HepG2 (cell line): ENCODE data around the gene ATP13A1. TPM values are rescaled to one million over a fixed set of nuclear protein-coding genes. Genes with fewer than 3 reads are reported as not detected.

ENCODE experiments used
- ARNTL ChIP-seq: sonication (generic); formaldehyde crosslinking; IDR thresholded peaks from 2 replicates; pipeline ENCODE4 v1.4.0; 2020; ENCODE audit warnings: mild to moderate bottlenecking, missing genetic modification reagents
- BCL3 ChIP-seq: sonication (generic); formaldehyde crosslinking; IDR thresholded peaks from 2 replicates; pipeline ENCODE4 v1.5.1; 2020; ENCODE audit warnings: mild to moderate bottlenecking, missing genetic modification reagents, moderate library complexity
- DNMT1 ChIP-seq: sonication (generic); formaldehyde crosslinking; IDR thresholded peaks from 2 replicates; pipeline ENCODE4 v1.5.1; 2020; ENCODE audit warnings: mild to moderate bottlenecking, missing genetic modification reagents
- DNMT3B ChIP-seq: conservative IDR thresholded peaks from 2 replicates; pipeline ENCODE4 v1.6.1; 2016; ENCODE audit warnings: missing biosample characterization, control low read depth
- ETV6 ChIP-seq: sonication (generic); formaldehyde crosslinking; conservative IDR thresholded peaks from 2 replicates; pipeline ENCODE4 v1.4.0; 2020; ENCODE audit warnings: missing genetic modification reagents
- GATA4 ChIP-seq: sonication (generic); IDR thresholded peaks from 2 replicates; pipeline ENCODE4 v1.6.1; 2016; ENCODE audit warnings: antibody characterized with exemption, low read depth, borderline replicate concordance
- HNRNPLL ChIP-seq: fragments of 200-400 bp; formaldehyde crosslinking; IDR thresholded peaks from 2 replicates; pipeline ENCODE4 v1.6.1; 2017; ENCODE audit warnings: mild to moderate bottlenecking, low read depth, low read length; ENCODE audit not compliant: poor library complexity, severe bottlenecking
- HOXD1 ChIP-seq: sonication (generic); formaldehyde crosslinking; IDR thresholded peaks from 2 replicates; pipeline ENCODE4 v1.5.0; 2020; ENCODE audit warnings: missing genetic modification reagents
- MED13 ChIP-seq: sonication (generic); formaldehyde crosslinking; IDR thresholded peaks from 2 replicates; pipeline ENCODE4 v1.5.0; 2020; ENCODE audit warnings: missing genetic modification reagents
- NPAS2 ChIP-seq: sonication (generic); formaldehyde crosslinking; IDR thresholded peaks from 2 replicates; pipeline ENCODE4 v1.8.0; 2022; ENCODE audit warnings: mild to moderate bottlenecking, missing genetic modification reagents, borderline replicate concordance
- NR2F6 ChIP-seq, 2 experiments: IDR thresholded peaks; 2 replicates each; pipeline ENCODE4 v1.6.1; 2016; ENCODE audit warnings: antibody characterized with exemption in 1 of 2, mild to moderate bottlenecking in 1 of 2
- NR3C1 ChIP-seq: sonication (generic); formaldehyde crosslinking; IDR thresholded peaks from 2 replicates; pipeline ENCODE4 v1.4.0; 2020; ENCODE audit warnings: missing genetic modification reagents
- POGZ ChIP-seq: sonication (generic); formaldehyde crosslinking; IDR thresholded peaks from 2 replicates; pipeline ENCODE4 v1.4.0; 2020; ENCODE audit warnings: mild to moderate bottlenecking, missing genetic modification reagents
- RXRB ChIP-seq: IDR thresholded peaks from 2 replicates; pipeline ENCODE4 v1.6.1; 2016; ENCODE audit warnings: borderline replicate concordance, missing genetic modification reagents, missing compliant biosample characterization
- SMAD3 ChIP-seq: sonication (generic); formaldehyde crosslinking; IDR thresholded peaks from 2 replicates; pipeline ENCODE4 v1.4.0; 2020; ENCODE audit warnings: missing genetic modification reagents
- SNAPC2 ChIP-seq: sonication (generic); formaldehyde crosslinking; IDR thresholded peaks from 2 replicates; pipeline ENCODE4 v1.8.1; 2022; ENCODE audit warnings: mild to moderate bottlenecking, missing genetic modification reagents
- SP5 ChIP-seq: IDR thresholded peaks from 2 replicates; pipeline ENCODE4 v1.6.1; 2016; ENCODE audit warnings: low read depth, borderline replicate concordance
- SSRP1 ChIP-seq: IDR thresholded peaks from 2 replicates; pipeline ENCODE4 v1.6.1; 2016; ENCODE audit warnings: control low read depth
- ZBTB34 ChIP-seq: sonication (generic); formaldehyde crosslinking; IDR thresholded peaks from 2 replicates; pipeline ENCODE4 v1.8.0; 2022; ENCODE audit warnings: mild to moderate bottlenecking, missing genetic modification reagents
- ZBTB38 ChIP-seq: sonication (generic); formaldehyde crosslinking; IDR thresholded peaks from 2 replicates; pipeline ENCODE4 v1.5.1; 2020; ENCODE audit warnings: mild to moderate bottlenecking, missing genetic modification reagents
- ZC3H4 ChIP-seq: sonication (generic); formaldehyde crosslinking; IDR thresholded peaks from 2 replicates; pipeline ENCODE4 v1.4.0; 2020; ENCODE audit warnings: missing genetic modification reagents, borderline replicate concordance
- ZNF232 ChIP-seq: sonication (generic); formaldehyde crosslinking; IDR thresholded peaks from 2 replicates; pipeline ENCODE4 v1.4.0; 2020; ENCODE audit warnings: missing genetic modification reagents, borderline replicate concordance
- ZNF260 ChIP-seq: sonication (generic); formaldehyde crosslinking; IDR thresholded peaks from 2 replicates; pipeline ENCODE4 v1.4.0; 2020; ENCODE audit warnings: missing genetic modification reagents, low read depth, mild to moderate bottlenecking, borderline replicate concordance
- ZNF34 ChIP-seq: sonication (generic); formaldehyde crosslinking; IDR thresholded peaks from 2 replicates; pipeline ENCODE4 v1.4.0; 2020; ENCODE audit warnings: mild to moderate bottlenecking, missing genetic modification reagents, borderline replicate concordance
- ZNF460 ChIP-seq: sonication (generic); formaldehyde crosslinking; IDR thresholded peaks from 2 replicates; pipeline ENCODE4 v1.5.1; 2020; ENCODE audit warnings: missing genetic modification reagents, mild to moderate bottlenecking, borderline replicate concordance
- ZNF556 ChIP-seq: sonication (generic); formaldehyde crosslinking; IDR thresholded peaks from 2 replicates; pipeline ENCODE4 v1.4.0; 2020; ENCODE audit warnings: mild to moderate bottlenecking, missing genetic modification reagents, borderline replicate concordance
- ZNF607 ChIP-seq: sonication (generic); formaldehyde crosslinking; IDR thresholded peaks from 2 replicates; pipeline ENCODE4 v1.5.1; 2020; ENCODE audit warnings: missing genetic modification reagents, mild to moderate bottlenecking, borderline replicate concordance
- ZNF616 ChIP-seq: sonication (generic); formaldehyde crosslinking; IDR thresholded peaks from 2 replicates; pipeline ENCODE4 v1.5.0; 2020; ENCODE audit warnings: low read depth, mild to moderate bottlenecking, missing genetic modification reagents
- ZNF674 ChIP-seq: sonication (generic); formaldehyde crosslinking; IDR thresholded peaks from 2 replicates; pipeline ENCODE4 v1.5.0; 2020; ENCODE audit warnings: low read depth, mild to moderate bottlenecking, missing genetic modification reagents
- ZNF780A ChIP-seq: sonication (generic); formaldehyde crosslinking; IDR thresholded peaks from 2 replicates; pipeline ENCODE4 v1.8.0; 2022; ENCODE audit warnings: mild to moderate bottlenecking, missing genetic modification reagents, moderate library complexity
- polyA plus RNA-seq, 8 experiments: library from polyadenylated mRNA; depleted of rRNA in 3 of 8; stranded (reverse) in 7 of 8; unstranded in 1 of 8; fragments of >200 nt; fragmentation: Illumina TruSeq in 4 of 8; extraction: Trizol in 4 of 8; gene quantifications; 2 replicates each; pipeline versions ENCODE4 v1.2.1 to v1.2.3, GENCODE V29; 2011 to 2016; ENCODE audit warnings: low read depth in 4 of 8, missing spikeins in 1 of 8, mixed read lengths in 1 of 8; ENCODE audit not compliant: insufficient read depth in 1 of 8
- total RNA-seq, 5 experiments: library from RNA; depleted of rRNA; stranded (reverse); fragments of >200 nt; fragmentation: Illumina TruSeq; extraction: Trizol; gene quantifications; 2 replicates each; pipeline ENCODE4 v1.2.3, GENCODE V29; 2016; ENCODE audit warnings: low read depth in 1 of 5

Gene ATP13A1
- total and polyA plus RNA-seq, 2 of the 13 experiments (the other 11 are each of a cell fraction or from before 2014, with no cell fraction given), result 23.2 to 41.7 TPM

DNA sequence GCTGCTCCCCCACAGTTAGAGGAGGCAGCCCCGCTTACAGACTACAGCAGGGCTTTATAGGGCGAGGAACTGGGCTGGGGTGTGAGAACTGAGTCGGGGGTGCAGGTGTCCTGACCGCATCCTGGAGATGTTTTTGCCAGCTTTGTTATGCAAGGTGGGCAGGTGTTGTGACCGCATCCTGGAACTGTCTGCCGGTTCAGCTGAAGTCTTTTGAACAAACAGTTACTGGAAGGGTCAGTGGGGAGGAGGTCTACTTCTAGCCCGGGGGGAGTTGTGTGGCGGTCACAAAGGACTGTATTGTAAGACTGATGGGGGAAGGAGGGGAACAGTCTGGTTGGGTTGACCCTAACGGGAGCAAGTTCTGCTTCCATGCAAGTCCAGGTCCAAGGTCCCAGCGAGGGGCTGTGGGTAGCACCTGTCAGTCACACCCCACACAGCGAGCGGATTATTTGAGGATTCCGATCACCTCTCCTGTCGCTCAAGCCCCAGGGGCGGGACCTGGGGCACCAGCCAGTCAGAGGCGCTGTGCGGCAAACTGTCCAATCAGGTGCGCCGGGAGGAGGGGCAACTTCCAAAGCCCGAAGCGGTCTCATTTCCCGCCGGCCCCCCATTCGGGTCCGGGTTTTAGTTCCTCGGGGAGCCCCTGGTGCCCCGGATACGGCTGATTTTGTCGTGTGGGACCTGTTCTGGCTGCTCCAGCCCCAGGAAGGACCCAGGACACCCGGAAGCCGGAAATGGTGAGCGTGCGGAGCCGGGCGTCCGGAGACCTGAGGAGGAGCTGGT lies 4.9 kb upstream of the ATP13A1 start, which contains the start of gene ZNF101 (continued):
- no peak for TF ChIP-seq NPAS2 (CRISPR knock-in tag)
- no peak for TF ChIP-seq ZNF607
- TF ChIP-seq RXRB (CRISPR knock-in tag), result peak; percentile 91
- no peak for TF ChIP-seq ZNF616 (CRISPR knock-in tag)
- no peak for TF ChIP-seq ZNF260 (CRISPR knock-in tag)
- TF ChIP-seq ZNF460 (CRISPR knock-in tag), result no peak
- TF ChIP-seq GATA4, result 0 out of 2 replicates have a peak, but pooled peaks have one; percentile 46
- TF ChIP-seq POGZ (CRISPR knock-in tag), result 0 out of 2 replicates have a peak, but pooled peaks have one; percentile 36
- no peak; the same call in 1 of the 2 replicates for TF ChIP-seq ZNF556 (CRISPR knock-in tag)
- TF ChIP-seq ZNF674, result no peak
- TF ChIP-seq SNAPC2 (CRISPR knock-in tag), result no peak
- 0 out of 2 replicates have a peak, but pooled peaks have one; percentile 8 for TF ChIP-seq ZNF232 (CRISPR knock-in tag)
- no peak for TF ChIP-seq ETV6
- peak; percentile 71 for TF ChIP-seq MED13 (CRISPR knock-in tag)
- TF ChIP-seq ZNF34, result peak; percentile 77; the same call in 1 of the 2 replicates
- peak; percentile 46 for TF ChIP-seq HNRNPLL
- peak; percentile 87 for TF ChIP-seq NR2F6 (IDR thresholded peaks at IDR 0.05)
- TF ChIP-seq NR2F6 (CRISPR knock-in tag; IDR thresholded peaks at IDR 0.05), result peak; percentile 90
- TF ChIP-seq BCL3 (CRISPR knock-in tag), result 0 out of 2 replicates have a peak, but pooled peaks have one; percentile 27
- TF ChIP-seq DNMT1 (CRISPR knock-in tag), result no peak
- no peak for TF ChIP-seq ZC3H4 (CRISPR knock-in tag)
- peak; percentile 85 for TF ChIP-seq ARNTL
- no peak for TF ChIP-seq NR3C1 (CRISPR knock-in tag)
- TF ChIP-seq SP5 (CRISPR knock-in tag), result peak; percentile 68; the same call in 1 of the 2 replicates
- TF ChIP-seq SSRP1 (CRISPR knock-in tag), result no peak; the same call in 1 of the 2 replicates
- TF ChIP-seq DNMT3B (CRISPR knock-in tag), result no peak
- TF ChIP-seq ZBTB38 (CRISPR knock-in tag), result no peak; the same call in none of the 2 replicates
- peak; percentile 64; the same call in 1 of the 2 replicates for TF ChIP-seq SMAD3 (CRISPR knock-in tag)
- TF ChIP-seq ZNF780A (CRISPR knock-in tag), result no peak
- TF ChIP-seq ZBTB34 (CRISPR knock-in tag), result no peak
- no peak; the same call in 1 of the 2 replicates for TF ChIP-seq HOXD1 (CRISPR knock-in tag)
